Measurements from ENCODE around the gene SAPCD1. TPM values are rescaled to one million over a fixed set of nuclear protein-coding genes. Genes with fewer than 3 reads are reported as not detected.
"Not testable (repeated sequence)": the region's sequence is repeated elsewhere in the genome, so short reads cannot be mapped to it uniquely, and the experiment has no call there.

SAPCD1 gene
- total and polyA plus RNA-seq, 4 donors = 3.4 to 11.1 (median 10.0) TPM

DNA sequence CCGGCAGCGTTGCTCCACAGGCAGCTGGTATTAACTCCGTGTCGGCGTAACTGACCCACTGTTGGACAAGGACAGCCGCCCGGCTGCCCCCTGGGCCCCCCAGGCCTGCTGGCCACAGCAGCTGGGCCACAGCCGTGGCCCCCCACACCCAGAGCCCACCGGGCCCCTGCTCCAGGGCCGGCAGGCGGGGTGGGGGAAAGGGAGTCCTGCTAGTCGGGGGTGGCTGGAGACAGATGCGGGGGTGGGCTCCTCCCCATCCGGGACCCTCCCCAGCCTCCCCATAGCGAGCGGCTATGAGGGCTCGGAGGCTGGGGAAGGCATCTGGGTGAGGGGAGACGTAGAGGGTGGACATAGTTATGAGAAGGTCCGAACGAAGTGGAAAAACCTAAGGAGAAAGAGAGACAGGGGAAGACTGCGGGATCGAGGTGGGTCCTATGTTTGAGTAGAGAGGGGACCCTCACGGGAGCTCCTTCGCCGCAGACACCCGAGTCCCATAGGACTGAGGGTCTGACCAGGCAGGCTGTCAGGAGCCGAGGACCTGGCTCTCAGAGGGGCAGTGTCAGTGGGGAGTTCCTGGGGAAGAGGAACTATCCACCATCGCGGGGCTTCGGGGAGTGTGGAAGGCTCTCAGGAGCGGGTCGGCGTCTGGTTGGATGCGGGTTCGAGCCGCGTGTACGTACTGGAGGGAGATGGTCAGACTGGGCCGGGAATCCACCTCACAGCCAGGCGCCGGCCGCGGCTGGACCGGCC, 32.6 kb downstream of the SAPCD1 start:
- no peaks in the 10 kb centered on the region for H3K27me3 ChIP-seq (ENCODE audit: control insufficient read depth, insufficient read depth, low read length)
- peaks cover 24% of the 10 kb centered on the region for H3K4me1 ChIP-seq (ENCODE audit: control insufficient read depth, insufficient read depth, low read length)
- no peak for DNase-seq (ENCODE audit: low read depth in 4 of 6, low spot score in 6 of 6)
- H3K4me3 ChIP-seq (ENCODE audit: low read depth, low read length) = peak overlapping the region; percentile 81
- no peaks in the 10 kb centered on the region for H3K9me3 ChIP-seq (ENCODE audit: control insufficient read depth, insufficient read depth, low read length)
- peak overlapping the region; percentile 87 for H3K27ac ChIP-seq (ENCODE audit: low read depth, low read length)
- under 1% methylated on average over 34 of the region's 44 CpGs for WGBS (ENCODE audit: insufficient coverage)
- peaks cover 33% of the 10 kb centered on the region for H3K36me3 ChIP-seq (ENCODE audit: control insufficient read depth, insufficient read depth, low read length)

GRCh38 chr6:31795616-31796298, 33.3 kb downstream of the SAPCD1 start, which contains the start of gene VARS1:
TSS of gene VARS1 (minus strand) at chr6:31795752. CDS start at chr6:31795217, 535 bp downstream.
- 1% methylated on average over 75 of the region's 75 CpGs for WGBS (ENCODE audit: insufficient coverage)
- Histone ChIP-seq H3K4me1 (ENCODE audit: control insufficient read depth, insufficient read depth, low read length) (peaks cover 24% of the 10 kb centered on the region), H3K27me3 (ENCODE audit: control insufficient read depth, insufficient read depth, low read length) (no peaks in the 10 kb centered on the region), H3K27ac (ENCODE audit: low read depth, low read length) (peak within 1 kb of the TSS; percentile 89), H3K4me3 (ENCODE audit: low read depth, low read length) (peak within 1 kb of the TSS; percentile 81), H3K36me3 (ENCODE audit: control insufficient read depth, insufficient read depth, low read length) (peaks cover 28% of the 10 kb centered on the region), H3K9me3 (ENCODE audit: control insufficient read depth, insufficient read depth, low read length) (no peaks in the 10 kb centered on the region)
- DNase-seq (ENCODE audit: low read depth in 4 of 6, low spot score in 6 of 6) = peak; percentile 63 to 94 (median 74)

DNA sequence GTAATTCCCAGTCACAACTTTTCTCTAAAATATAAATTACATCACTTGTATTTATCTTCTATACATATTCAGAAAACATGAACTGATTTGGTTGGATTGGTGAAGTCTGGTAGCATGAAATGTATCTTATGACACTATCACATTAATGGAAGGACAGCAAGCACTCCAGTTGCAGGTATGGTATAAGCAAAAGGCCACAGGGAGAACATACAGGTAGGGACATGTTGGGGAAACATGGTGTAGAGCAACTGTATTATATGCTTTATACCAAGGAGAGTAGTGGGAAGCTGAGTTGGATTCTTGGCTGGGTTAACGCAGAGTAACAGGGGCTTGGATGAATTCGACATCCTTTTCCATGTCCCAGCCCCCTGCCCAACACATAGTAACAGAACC, 34.5 kb downstream of the SAPCD1 start:
- Histone ChIP-seq H3K27ac (ENCODE audit: low read depth, low read length) (no peak overlapping the region), H3K27me3 (ENCODE audit: control insufficient read depth, insufficient read depth, low read length) (no peaks in the 10 kb centered on the region), H3K4me1 (ENCODE audit: control insufficient read depth, insufficient read depth, low read length) (peaks cover 19% of the 10 kb centered on the region), H3K4me3 (ENCODE audit: low read depth, low read length) (no peak overlapping the region), H3K9me3 (ENCODE audit: control insufficient read depth, insufficient read depth, low read length) (no peaks in the 10 kb centered on the region), H3K36me3 (ENCODE audit: control insufficient read depth, insufficient read depth, low read length) (peaks cover 23% of the 10 kb centered on the region)
- DNase-seq (ENCODE audit: low read depth in 4 of 6, low spot score in 6 of 6) = no peak
- 100% methylated on average over 1 of the region's 2 CpGs for WGBS (ENCODE audit: insufficient coverage)

DNA sequence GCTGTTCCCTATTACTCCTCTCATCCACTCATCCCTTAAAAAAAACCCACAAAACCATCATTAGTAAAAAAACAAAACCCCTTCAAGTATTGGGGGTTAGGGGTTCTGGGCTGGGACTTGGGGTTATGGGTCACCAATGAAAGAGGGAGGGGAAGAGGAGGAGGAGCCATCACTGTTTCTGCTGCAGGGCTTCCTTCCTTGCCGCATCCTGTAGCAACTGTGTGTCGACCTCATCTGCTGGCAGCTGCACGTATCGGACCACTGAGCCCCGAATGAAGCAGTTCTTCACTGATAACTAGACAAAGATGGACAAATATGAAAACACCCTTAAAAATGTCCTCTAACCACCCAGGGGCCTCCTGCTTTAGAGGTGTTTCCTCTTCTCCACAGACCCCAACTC, 35.1 kb downstream of the SAPCD1 start:
- no peak for DNase-seq (ENCODE audit: low read depth in 4 of 6, low spot score in 6 of 6)
- Histone ChIP-seq H3K36me3 (ENCODE audit: control insufficient read depth, insufficient read depth, low read length) (peaks cover 22% of the 10 kb centered on the region), H3K4me3 (ENCODE audit: low read depth, low read length) (no peak overlapping the region), H3K4me1 (ENCODE audit: control insufficient read depth, insufficient read depth, low read length) (peaks cover 19% of the 10 kb centered on the region), H3K27me3 (ENCODE audit: control insufficient read depth, insufficient read depth, low read length) (no peaks in the 10 kb centered on the region), H3K9me3 (ENCODE audit: control insufficient read depth, insufficient read depth, low read length) (no peaks in the 10 kb centered on the region), H3K27ac (ENCODE audit: low read depth, low read length) (no peak overlapping the region)
- WGBS (ENCODE audit: insufficient coverage) = 95% methylated on average over 5 of the region's 5 CpGs

DNA sequence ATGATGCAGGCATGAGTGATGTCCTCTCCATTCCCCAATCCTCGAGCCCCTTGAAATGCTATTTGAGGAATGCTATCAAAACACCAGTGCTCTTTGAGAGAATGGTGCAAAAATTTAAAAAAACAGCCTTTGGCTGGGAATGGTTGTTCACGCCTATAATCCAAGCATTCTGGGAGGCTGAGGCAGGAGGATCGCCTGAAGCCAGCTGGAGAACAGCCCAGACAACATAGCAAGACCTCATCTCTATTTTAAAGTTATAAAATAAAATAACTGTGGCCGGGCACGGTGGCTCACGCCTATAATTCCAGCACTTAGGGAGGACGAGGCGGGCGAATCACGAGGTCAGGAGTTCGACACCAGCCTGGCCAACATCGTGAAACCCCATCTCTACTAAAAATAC, 37.3 kb downstream of the SAPCD1 start:
- no peak overlapping the region for H3K27ac ChIP-seq (ENCODE audit: low read depth, low read length)
- DNase-seq (ENCODE audit: low read depth in 4 of 6, low spot score in 6 of 6) = peak in 1 of 6 donors; percentile 45
- WGBS (ENCODE audit: insufficient coverage) = no CpG with 5 or more reads among the region's 12 CpGs
- peaks cover 12% of the 10 kb centered on the region for H3K4me1 ChIP-seq (ENCODE audit: control insufficient read depth, insufficient read depth, low read length)
- no peaks in the 10 kb centered on the region for H3K27me3 ChIP-seq (ENCODE audit: control insufficient read depth, insufficient read depth, low read length)
- H3K4me3 ChIP-seq (ENCODE audit: low read depth, low read length) = no peak overlapping the region
- no peaks in the 10 kb centered on the region for H3K9me3 ChIP-seq (ENCODE audit: control insufficient read depth, insufficient read depth, low read length)
- peaks cover 26% of the 10 kb centered on the region for H3K36me3 ChIP-seq (ENCODE audit: control insufficient read depth, insufficient read depth, low read length)

DNA sequence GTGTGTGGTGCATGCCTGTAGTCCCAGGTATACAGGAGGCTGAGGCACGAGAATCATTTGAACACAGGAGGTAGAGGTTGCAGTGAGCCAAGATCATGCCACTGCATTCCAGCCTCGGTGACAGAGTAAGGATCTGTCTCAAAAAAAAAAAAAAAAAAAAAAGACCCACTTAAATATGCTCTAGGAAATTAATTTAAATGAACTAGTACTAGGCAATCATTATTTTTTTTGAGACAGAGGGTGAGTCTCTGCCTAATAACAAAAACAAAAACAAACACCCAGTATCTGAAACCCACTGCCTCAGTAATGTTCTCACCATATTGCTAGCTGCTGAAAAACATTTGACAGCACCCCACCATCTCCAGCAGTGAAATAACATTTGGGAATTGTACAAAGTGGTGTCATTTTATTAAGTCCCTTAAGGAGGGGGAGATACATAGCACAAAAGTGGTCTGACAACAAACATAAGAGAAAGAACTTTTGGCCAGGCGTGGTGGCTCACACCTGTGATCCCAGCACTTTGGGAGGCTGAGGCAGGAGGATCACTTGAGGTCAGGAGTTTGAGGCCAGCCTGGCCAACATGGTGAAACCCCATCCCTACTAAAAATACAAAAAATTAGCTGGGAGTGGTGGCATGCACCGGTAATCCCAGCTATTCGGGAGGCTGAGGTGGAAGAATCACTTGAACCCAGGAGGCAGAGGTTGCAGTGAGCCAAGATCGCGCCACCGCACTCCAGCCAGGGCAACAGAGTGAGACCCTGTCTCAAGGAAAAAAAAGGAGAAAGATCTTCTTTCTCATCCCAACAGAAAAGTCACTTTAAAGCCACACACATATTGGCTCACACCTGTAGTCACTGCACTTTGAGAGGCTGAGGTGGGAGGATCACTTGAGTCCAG, 38.8 kb downstream of the SAPCD1 start:
- H3K9me3 ChIP-seq (ENCODE audit: control insufficient read depth, insufficient read depth, low read length); H3K27ac ChIP-seq (ENCODE audit: low read depth, low read length); DNase-seq (ENCODE audit: low read depth in 4 of 6, low spot score in 6 of 6); H3K4me1 ChIP-seq (ENCODE audit: control insufficient read depth, insufficient read depth, low read length); H3K27me3 ChIP-seq (ENCODE audit: control insufficient read depth, insufficient read depth, low read length); H3K4me3 ChIP-seq (ENCODE audit: low read depth, low read length): not testable (repeated sequence)
- peaks cover 27% of the 10 kb centered on the region for H3K36me3 ChIP-seq (ENCODE audit: control insufficient read depth, insufficient read depth, low read length)
- WGBS (ENCODE audit: insufficient coverage) = 100% methylated on average over 1 of the region's 8 CpGs

DNA sequence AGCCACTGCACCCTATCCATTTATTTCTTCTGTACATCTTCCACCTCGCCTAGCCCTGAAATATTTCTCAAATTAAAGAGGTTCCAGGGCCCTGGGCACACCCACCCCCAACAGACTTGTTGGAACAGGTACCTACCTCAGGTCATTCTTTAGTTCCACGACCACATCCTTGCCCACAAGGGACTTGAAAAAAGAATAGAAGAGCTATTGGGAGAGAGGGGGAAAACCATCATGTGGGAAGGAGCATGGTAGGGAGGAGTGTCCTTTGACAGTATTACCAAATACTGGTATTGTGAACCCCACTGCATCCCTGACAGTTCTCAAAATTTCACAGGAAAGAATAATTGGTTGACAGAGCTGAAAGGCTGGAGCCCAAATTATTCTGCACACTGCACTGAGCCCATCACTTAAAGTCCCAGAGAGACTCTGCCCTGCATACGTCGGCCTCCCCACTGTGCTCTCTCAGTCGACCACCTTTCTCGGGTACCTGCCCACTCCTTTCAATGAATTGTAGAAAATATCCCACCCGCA, 43.5 kb downstream of the SAPCD1 start:
- H3K4me3 ChIP-seq (ENCODE audit: low read depth, low read length) = peak overlapping the region; percentile 85
- peaks cover 17% of the 10 kb centered on the region for H3K4me1 ChIP-seq (ENCODE audit: control insufficient read depth, insufficient read depth, low read length)
- H3K27me3 ChIP-seq (ENCODE audit: control insufficient read depth, insufficient read depth, low read length) = no peaks in the 10 kb centered on the region
- H3K36me3 ChIP-seq (ENCODE audit: control insufficient read depth, insufficient read depth, low read length) = peaks cover 28% of the 10 kb centered on the region
- H3K27ac ChIP-seq (ENCODE audit: low read depth, low read length) = peak overlapping the region; percentile 95
- DNase-seq (ENCODE audit: low read depth in 4 of 6, low spot score in 6 of 6) = no peak
- H3K9me3 ChIP-seq (ENCODE audit: control insufficient read depth, insufficient read depth, low read length) = no peaks in the 10 kb centered on the region
- 17% methylated on average over 6 of the region's 7 CpGs for WGBS (ENCODE audit: insufficient coverage)

DNA sequence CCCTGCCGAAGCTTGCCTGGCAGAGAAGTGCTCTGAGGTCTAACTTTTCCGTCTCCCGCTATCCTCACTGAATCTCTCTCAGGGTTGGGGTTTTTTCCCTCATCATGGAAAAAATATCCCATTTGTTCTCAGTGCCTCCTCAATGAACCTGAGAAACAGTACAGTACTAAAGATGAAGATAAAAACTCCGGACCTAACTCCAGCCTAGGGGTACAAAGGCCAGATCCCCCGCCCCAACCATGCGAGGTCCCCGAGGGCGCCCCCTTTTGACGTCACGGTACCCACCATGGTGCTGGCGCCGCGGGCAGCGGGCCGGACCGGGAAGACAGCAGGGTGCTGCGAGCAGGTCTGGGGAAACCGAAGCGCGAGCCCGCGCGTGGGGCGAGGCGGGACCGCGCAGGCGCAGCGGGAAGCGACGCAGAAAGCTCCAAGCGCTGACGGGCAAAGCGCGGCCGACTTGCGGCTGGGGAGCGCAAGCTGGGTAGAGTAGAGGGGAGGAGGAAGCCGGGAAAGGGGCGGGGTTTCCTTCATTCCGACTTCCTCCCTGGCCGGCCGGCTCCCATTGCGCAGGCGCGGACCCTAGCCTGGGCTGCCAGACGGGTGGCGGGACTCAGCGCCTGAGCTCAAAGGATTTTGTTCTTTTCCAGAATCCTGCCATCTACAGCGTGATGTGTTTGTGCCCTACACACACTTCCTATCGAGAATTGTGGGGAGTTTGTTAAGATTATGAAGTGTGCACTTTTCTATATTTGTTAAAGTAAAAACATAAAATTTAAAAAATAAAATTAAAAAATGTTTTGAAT, 44.2 kb downstream of the SAPCD1 start, which contains the start of gene LSM2:
Gene LSM2 (minus strand): TSS at position 497 of the 803 bp plus-strand sequence. CDS start 209 bp downstream, at position 288.
- Histone ChIP-seq H3K27me3 (ENCODE audit: control insufficient read depth, insufficient read depth, low read length) (no peaks in the 10 kb centered on the region), H3K36me3 (ENCODE audit: control insufficient read depth, insufficient read depth, low read length) (peaks cover 27% of the 10 kb centered on the region), H3K4me3 (ENCODE audit: low read depth, low read length) (peak within 1 kb of the TSS; percentile 85), H3K4me1 (ENCODE audit: control insufficient read depth, insufficient read depth, low read length) (peaks cover 17% of the 10 kb centered on the region), H3K27ac (ENCODE audit: low read depth, low read length) (peak within 1 kb of the TSS; percentile 95), H3K9me3 (ENCODE audit: control insufficient read depth, insufficient read depth, low read length) (no peaks in the 10 kb centered on the region)
- WGBS (ENCODE audit: insufficient coverage) = under 1% methylated on average over 36 of the region's 51 CpGs
- DNase-seq (ENCODE audit: low read depth in 4 of 6, low spot score in 6 of 6) = peak; percentile 86 to 99 (median 96)
